Neural cell (in vitro differentiated cells): Measurements from ENCODE around the gene USP40.

Experiments
- EP300 ChIP-seq: fragments of 450-650 bp; conservative IDR thresholded peaks from 2 replicates; pipeline ENCODE4 v1.6.1; 2014; ENCODE audit warnings: antibody characterized with exemption, mild to moderate bottlenecking, moderate library complexity; ENCODE audit not compliant: poor library complexity, severe bottlenecking
- EZH2 ChIP-seq: fragments of 200-600, 300-800 bp; shearing (Covaris generic), sonication (generic); IDR thresholded peaks from 2 replicates; pipeline ENCODE4 v1.6.1; 2014; ENCODE audit warnings: antibody characterized with exemption, low read length, borderline replicate concordance, mild to moderate bottlenecking; ENCODE audit not compliant: insufficient read depth, poor library complexity, severe bottlenecking
- MXI1 ChIP-seq: fragments of 450-650 bp; conservative IDR thresholded peaks from 2 replicates; pipeline ENCODE4 v1.6.1; 2014; ENCODE audit warnings: antibody characterized with exemption, mild to moderate bottlenecking; ENCODE audit not compliant: poor library complexity, severe bottlenecking
- POLR2AphosphoS5 ChIP-seq: IDR thresholded peaks from 2 replicates; pipeline ENCODE4 v1.6.1; 2012
- RAD21 ChIP-seq: fragments of 450-650 bp; conservative IDR thresholded peaks from 2 replicates; pipeline ENCODE4 v1.6.1; 2014; ENCODE audit warnings: antibody characterized with exemption, mild to moderate bottlenecking, moderate library complexity
- SMC3 ChIP-seq: fragments of 450-650 bp; conservative IDR thresholded peaks from 2 replicates; pipeline ENCODE4 v1.6.1; 2014; ENCODE audit warnings: antibody characterized with exemption, mild to moderate bottlenecking, moderate library complexity; ENCODE audit not compliant: poor library complexity
- TAF1 ChIP-seq: IDR thresholded peaks from 2 replicates; pipeline ENCODE4 v1.6.1; 2012; ENCODE audit warnings: low read depth
- TF ChIP-seq, protein P1 (sequence below): fragments of 450-650 bp; IDR thresholded peaks from 2 replicates; pipeline ENCODE4 v1.5.1; 2014; ENCODE audit warnings: antibody characterized with exemption, mild to moderate bottlenecking, moderate library complexity; ENCODE audit not compliant: poor library complexity, severe bottlenecking
- TF ChIP-seq, protein P2 (sequence below): IDR thresholded peaks from 2 replicates; pipeline ENCODE4 v1.6.1; 2012; ENCODE audit warnings: borderline replicate concordance

DNA sequence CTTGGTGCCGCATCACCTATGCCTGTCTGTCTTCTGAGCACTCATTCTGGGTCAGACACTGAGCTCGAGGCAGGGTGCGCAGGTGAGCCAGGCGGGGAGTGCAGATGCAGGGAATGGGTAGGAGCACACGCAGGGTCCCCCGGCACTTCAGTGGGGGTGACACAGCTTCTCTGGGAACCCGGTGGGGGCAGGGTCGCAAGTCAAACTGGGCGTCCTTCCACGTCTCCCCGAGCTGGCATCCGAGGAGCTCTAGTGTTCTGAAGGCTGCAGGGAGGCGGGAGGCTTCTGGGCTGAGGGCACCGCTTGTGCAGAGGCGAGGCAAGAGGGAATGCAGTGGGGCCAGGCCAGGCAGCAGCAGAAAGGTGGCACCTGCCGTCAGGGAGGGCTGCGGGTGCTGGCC is 126.3 kb downstream of the USP40 start:
- TF ChIP-seq POLR2AphosphoS5 (no peak), EZH2 (no peak), TAF1 (no peak), EP300 (no peak), RAD21 (no peak), MXI1 (no peak), SMC3 (no peak)
- TF ChIP-seq, protein P1, sequence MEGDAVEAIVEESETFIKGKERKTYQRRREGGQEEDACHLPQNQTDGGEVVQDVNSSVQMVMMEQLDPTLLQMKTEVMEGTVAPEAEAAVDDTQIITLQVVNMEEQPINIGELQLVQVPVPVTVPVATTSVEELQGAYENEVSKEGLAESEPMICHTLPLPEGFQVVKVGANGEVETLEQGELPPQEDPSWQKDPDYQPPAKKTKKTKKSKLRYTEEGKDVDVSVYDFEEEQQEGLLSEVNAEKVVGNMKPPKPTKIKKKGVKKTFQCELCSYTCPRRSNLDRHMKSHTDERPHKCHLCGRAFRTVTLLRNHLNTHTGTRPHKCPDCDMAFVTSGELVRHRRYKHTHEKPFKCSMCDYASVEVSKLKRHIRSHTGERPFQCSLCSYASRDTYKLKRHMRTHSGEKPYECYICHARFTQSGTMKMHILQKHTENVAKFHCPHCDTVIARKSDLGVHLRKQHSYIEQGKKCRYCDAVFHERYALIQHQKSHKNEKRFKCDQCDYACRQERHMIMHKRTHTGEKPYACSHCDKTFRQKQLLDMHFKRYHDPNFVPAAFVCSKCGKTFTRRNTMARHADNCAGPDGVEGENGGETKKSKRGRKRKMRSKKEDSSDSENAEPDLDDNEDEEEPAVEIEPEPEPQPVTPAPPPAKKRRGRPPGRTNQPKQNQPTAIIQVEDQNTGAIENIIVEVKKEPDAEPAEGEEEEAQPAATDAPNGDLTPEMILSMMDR: no peak
- TF ChIP-seq, protein P2, sequence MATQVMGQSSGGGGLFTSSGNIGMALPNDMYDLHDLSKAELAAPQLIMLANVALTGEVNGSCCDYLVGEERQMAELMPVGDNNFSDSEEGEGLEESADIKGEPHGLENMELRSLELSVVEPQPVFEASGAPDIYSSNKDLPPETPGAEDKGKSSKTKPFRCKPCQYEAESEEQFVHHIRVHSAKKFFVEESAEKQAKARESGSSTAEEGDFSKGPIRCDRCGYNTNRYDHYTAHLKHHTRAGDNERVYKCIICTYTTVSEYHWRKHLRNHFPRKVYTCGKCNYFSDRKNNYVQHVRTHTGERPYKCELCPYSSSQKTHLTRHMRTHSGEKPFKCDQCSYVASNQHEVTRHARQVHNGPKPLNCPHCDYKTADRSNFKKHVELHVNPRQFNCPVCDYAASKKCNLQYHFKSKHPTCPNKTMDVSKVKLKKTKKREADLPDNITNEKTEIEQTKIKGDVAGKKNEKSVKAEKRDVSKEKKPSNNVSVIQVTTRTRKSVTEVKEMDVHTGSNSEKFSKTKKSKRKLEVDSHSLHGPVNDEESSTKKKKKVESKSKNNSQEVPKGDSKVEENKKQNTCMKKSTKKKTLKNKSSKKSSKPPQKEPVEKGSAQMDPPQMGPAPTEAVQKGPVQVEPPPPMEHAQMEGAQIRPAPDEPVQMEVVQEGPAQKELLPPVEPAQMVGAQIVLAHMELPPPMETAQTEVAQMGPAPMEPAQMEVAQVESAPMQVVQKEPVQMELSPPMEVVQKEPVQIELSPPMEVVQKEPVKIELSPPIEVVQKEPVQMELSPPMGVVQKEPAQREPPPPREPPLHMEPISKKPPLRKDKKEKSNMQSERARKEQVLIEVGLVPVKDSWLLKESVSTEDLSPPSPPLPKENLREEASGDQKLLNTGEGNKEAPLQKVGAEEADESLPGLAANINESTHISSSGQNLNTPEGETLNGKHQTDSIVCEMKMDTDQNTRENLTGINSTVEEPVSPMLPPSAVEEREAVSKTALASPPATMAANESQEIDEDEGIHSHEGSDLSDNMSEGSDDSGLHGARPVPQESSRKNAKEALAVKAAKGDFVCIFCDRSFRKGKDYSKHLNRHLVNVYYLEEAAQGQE: no peak
